HG02885 (cell line): ENCODE measurements around the gene LRRC73.
"Not testable (repeated sequence)": the region's sequence is repeated elsewhere in the genome, so short reads cannot be mapped to it uniquely, and the experiment has no call there.

Source experiments
- ATAC-seq: cut with Tn5 transposase; IDR thresholded peaks from one replicate; pipeline ENCODE4 v1.9.1; 2021; ENCODE audit warnings: mild to moderate bottlenecking; ENCODE audit not compliant: unreplicated experiment, poor library complexity

Gene LRRC73, protein sequence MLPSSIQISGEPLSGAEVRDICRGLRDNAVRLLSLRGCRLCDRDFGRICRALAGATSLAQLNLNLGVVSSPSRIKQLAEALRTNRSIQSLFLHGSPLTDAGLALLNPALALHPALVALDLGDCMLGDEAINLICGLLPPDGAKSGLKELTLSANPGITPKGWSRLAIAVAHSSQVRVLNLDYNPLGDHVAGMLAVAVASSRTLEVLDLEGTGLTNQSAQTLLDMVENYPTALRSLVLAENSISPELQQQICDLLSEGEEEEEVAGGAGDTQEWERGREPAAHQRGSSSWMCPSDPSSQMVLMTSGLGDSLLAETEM

GRCh38 chr6:43509984-43510826 lies at the start of gene LRRC73:
LRRC73 (minus strand) TSS chr6:43510346; CDS start chr6:43509785, 561 bp downstream.
- peak; percentile 67 for ATAC-seq

DNA sequence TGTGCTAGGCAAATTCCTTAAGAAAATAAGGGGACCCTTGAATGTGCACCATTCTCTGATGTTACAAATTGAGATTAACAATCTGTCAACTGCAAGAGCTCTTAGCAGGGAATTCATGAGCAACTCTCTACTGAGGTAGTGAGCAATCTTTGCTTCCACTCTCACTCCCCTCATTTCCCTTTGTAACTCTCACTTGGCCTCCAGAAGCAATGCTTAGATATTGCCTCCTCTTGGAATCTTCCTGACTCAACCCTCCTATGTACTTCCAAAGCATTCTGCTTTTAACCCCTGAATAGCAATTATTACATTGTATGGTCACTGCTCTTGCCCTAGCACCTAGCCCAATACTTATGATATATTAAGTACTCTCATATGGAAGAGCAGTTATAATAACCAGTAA lies 49.2 kb upstream of the LRRC73 start:
- no peak for ATAC-seq

DNA sequence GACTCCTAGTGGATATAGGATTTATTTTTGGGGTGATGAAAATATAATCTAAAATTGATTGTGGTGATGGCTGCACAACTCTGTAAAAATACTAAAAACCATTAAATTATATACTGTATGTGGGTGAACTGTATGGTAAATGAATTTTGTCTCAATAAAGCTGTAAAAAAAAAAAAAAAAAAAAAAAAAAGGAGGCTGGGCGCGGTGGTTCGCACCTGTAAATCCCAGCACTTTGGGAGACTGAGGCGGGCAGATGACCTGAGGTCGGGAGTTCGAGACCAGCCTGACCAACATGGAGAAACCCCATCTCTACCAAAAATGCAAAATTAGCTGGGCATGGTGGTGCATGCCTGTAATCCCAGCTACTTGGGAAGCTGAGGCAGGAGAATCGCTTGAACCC lies 47.5 kb upstream of the LRRC73 start:
- not testable (repeated sequence) for ATAC-seq

DNA sequence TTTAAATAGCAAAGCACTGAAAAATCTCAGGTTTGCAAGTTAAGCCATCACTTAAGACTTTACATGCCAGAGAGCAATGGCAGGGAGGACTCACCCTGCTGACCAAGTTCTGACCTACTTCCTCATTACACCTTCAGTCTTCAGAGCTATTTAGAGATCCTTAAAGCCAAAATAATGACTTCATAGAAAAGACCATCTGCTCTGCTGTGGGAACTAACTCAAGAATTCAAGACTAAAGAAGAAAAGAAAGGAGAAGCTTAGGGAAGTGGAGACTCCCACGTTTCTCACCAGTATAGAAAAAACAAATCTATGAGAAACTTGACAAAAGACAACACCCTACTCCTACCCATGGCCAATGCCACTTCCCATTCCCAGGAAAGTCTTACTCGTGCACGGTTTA lies 37.1 kb upstream of the LRRC73 start:
- ATAC-seq, result no peak

GRCh38 chr6:43544461-43544860 lies 34.3 kb upstream of the LRRC73 start:
- ATAC-seq, result no peak

DNA sequence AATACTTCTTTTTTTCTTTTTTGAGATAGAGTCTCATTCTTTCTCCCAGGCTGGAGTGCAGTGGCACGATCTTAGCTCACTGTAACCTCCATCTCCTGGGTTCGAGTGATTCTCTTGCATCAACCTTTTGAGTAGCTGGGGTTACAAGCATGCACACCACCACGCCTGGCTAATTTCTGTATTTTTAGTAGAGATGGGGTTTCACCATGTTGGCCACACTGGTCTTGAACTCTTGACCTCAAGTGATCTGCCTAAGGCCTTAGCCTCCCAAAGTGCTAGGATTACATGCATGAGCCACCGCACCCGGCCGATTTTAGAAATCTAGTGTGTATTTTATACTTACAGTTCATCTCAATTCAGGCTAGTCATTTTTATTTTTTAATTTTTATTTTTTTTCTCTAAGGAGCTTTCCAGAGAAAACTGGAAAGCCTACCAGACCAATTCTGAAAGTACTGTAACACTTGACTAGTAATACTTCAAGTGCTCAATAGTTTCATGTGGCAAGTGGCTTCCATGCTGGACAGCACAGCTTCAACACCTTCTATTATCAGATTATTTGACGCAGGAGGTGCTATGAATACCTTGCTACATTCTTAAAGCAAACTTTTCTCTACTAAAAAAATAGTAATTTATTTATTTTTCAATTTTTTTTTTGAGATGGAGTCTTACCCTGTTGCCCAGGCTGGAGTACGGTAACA lies 31.8 kb upstream of the LRRC73 start:
- ATAC-seq, result no peak

DNA sequence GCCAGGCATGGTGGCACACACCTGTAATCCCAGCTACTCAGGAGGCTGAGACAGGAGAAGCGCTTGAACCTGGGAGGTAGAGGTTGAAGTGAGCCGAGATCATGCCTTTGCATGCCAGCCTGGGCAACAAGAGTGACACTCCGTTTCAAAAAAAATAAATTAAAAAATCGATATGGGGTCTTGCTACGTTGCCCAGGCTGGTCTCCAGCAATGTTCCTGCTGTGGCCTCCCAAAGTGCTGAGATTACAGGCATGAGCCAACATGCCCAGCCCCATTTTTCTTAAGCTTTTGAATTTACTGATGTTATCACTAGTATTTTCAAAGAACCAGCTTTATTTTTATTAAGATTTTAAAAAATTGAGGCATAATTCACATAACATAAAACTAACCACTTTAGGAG lies 30.4 kb upstream of the LRRC73 start:
- ATAC-seq, result no peak

GRCh38 chr6:43539409-43539808 lies 29.3 kb upstream of the LRRC73 start:
- ATAC-seq, result not testable (repeated sequence)

DNA sequence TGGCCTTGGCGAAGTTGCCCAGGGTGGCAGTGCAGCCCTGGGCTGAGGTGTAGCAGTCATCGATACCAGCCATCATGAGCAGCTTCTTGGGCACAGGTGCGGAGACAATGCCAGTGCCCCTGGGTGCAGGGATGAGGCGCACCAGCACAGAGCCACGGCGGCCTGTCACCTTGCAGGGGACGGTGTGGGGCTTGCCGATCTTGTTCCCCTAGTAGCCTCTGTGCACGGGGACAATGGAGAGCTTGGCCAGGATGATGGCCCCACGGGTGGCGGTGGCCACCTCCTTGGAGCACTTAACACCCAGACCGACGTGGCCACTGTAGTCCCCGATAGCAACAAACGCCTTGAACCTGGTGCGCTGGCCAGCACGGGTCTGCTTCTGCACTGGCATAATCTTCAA lies 28.8 kb upstream of the LRRC73 start:
- not testable (repeated sequence) for ATAC-seq

- ATAC-seq, result no peak
Observed at GRCh38 chr6:43532201-43532600, 22.1 kb upstream of the LRRC73 start.

DNA sequence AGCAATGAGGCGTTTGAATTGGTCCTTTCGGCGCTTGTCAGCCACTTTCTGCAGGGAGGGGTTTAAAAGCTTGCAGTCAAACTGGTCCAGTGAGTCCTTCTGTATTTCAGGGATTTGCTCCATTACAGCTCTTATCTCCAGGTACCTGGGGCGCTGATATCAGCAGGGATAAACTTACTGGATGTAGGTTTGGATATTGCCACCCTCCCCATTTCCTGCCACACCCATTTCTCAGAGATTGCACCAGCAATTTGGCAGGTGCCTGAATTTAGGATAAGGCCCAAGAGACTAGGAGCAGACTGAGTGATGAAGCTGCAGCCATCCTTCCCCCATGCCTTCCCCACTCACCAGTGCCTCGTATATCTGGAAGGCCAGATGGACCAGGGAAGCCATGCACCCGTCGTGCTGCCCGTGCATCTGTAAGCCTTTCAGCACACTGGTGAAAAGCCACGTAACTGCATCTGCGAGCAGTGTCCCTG lies 14.4 kb upstream of the LRRC73 start:
- ATAC-seq, result no peak

DNA sequence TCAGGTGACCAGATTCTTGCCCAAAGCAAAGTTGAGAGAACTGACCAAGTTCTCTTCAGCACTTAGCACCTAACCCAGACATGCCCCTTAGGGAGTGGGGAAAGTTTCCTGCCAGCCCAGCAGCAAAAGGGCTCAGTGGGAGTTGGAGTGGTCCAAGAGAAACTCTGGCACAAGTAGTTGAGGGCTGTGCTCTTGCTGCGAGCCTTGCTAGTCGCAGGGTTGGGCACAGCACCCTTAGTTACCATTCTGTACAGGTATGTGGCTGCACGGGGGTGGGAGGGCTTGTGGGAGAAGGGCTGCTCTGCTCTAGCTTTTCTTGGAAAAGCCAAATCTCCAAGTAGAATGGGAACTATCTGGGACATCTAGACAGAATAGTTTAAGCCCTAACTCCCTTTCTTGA lies 13.1 kb upstream of the LRRC73 start:
- ATAC-seq, result no peak

- ATAC-seq, result no peak
Observed at GRCh38 chr6:43522547-43523261, 12.6 kb upstream of the LRRC73 start.

- no peak for ATAC-seq
Observed at GRCh38 chr6:43521836-43522235, 11.7 kb upstream of the LRRC73 start.

- no peak for ATAC-seq
Observed at GRCh38 chr6:43520097-43520496, 10.0 kb upstream of the LRRC73 start.

- ATAC-seq, result no peak
Observed at GRCh38 chr6:43517505-43518357, 7.6 kb upstream of the LRRC73 start.

GRCh38 chr6:43516697-43517504 lies 6.8 kb upstream of the LRRC73 start, which contains the start of the genes POLR1C and YIPF3:
POLR1C (plus strand) TSS chr6:43517089; CDS start chr6:43517110, 21 bp downstream.
YIPF3 (minus strand) TSS chr6:43516926; CDS start chr6:43516807, 119 bp downstream.
- peak; percentile 92 for ATAC-seq

GRCh38 chr6:43516367-43516696 lies 6.2 kb upstream of the LRRC73 start:
- no peak for ATAC-seq
